ENCODE results near the gene PSMF1. TPM values are rescaled to one million over a fixed set of nuclear protein-coding genes. Genes with fewer than 3 reads are reported as not detected.

Gene PSMF1
- total RNA-seq, 1 experiment from 2014 or later: 90.8 TPM

GRCh38 chr20:1177680-1178079 is 59.3 kb downstream of the PSMF1 start:
- Histone ChIP-seq H3K4me1 (ENCODE audit: insufficient read depth, low read length) (0 out of 2 replicates have a peak, but pooled peaks cover 3% of the 10 kb centered on the region), H4K5ac (ENCODE audit: insufficient read length, low read depth, low read length) (no peak overlapping the region), H3K18ac (ENCODE audit: insufficient read length, low read depth, low read length) (no peak overlapping the region), H4K20me1 (ENCODE audit: control insufficient read depth, insufficient read depth, insufficient read length) (no peaks in the 10 kb centered on the region), H3K79me2 (ENCODE audit: insufficient read depth, low read length) (no peaks in the 10 kb centered on the region), H3K23me2 (ENCODE audit: insufficient read length, low read depth, low read length, poor library complexity, severe bottlenecking) (no peaks in the 10 kb centered on the region), H3K27me3 (ENCODE audit: insufficient read depth, low read length) (no peaks in the 10 kb centered on the region), H3T11ph (ENCODE audit: low read length) (no peak overlapping the region), H4K91ac (ENCODE audit: insufficient read length, low read depth, low read length) (no peak overlapping the region), H2BK5ac (ENCODE audit: insufficient read length, low read length) (no peak overlapping the region), H2AK5ac (ENCODE audit: insufficient read length, low read length) (no peak overlapping the region), H2BK20ac (ENCODE audit: low read depth, low read length, poor library complexity, severe bottlenecking) (no peak overlapping the region), H3K79me1 (ENCODE audit: insufficient read depth, low read depth, low read length, poor library complexity, severe bottlenecking) (no peaks in the 10 kb centered on the region), H3K27ac (ENCODE audit: insufficient read length, low read depth, low read length) (no peak overlapping the region), H3K4me2 (ENCODE audit: insufficient read depth, insufficient read length, low read length) (no peak overlapping the region), H3K9ac (ENCODE audit: extremely low read depth, insufficient read length, low read length) (no peak overlapping the region), H3K4ac (ENCODE audit: low read depth, low read length) (no peak overlapping the region), H3K56ac (ENCODE audit: insufficient read length, low read depth, low read length) (no peak overlapping the region), H3K14ac (ENCODE audit: insufficient read depth, low read length) (no peak overlapping the region), H2AFZ (ENCODE audit: low read length) (no peak overlapping the region), H4K8ac (replicated peaks; ENCODE audit: insufficient read length, low read depth, low read length) (no peak overlapping the region), H3K23ac (ENCODE audit: insufficient read length, low read depth, low read length) (no peak overlapping the region), H2BK12ac (ENCODE audit: insufficient read length, low read depth, low read length) (no peak overlapping the region), H2BK120ac (ENCODE audit: low read depth, low read length, poor library complexity, severe bottlenecking) (no peak overlapping the region), H2BK15ac (ENCODE audit: low read depth, low read length) (no peak overlapping the region), H3K9me3 (ENCODE audit: control insufficient read depth, low read depth, low read length) (no peaks in the 10 kb centered on the region)
- Mint-ChIP-seq H3K36me3 (ENCODE audit: insufficient read depth in 1 of 3, low read depth in 3 of 3) (peaks cover 1 to 18% (median 4%) of the 10 kb centered on the region in 3 experiments; a peak in 5 of 7 replicates), H3K4me1 (peaks cover 7 to 14% of the 10 kb centered on the region in 2 experiments), H3K27ac (peak overlapping the region in 1 of 3 experiments; percentile 42; a peak in 1 of 7 replicates), H3K9me3 (no peaks in the 10 kb centered on the region; a peak in 1 of 5 replicates), H3K4me3 (no peak overlapping the region), H3K27me3 (ENCODE audit: low read depth) (peaks cover 14% of the 10 kb centered on the region)
- peak; percentile 53; the same call in 2 of the 3 replicates for TF ChIP-seq CTCF (conservative IDR thresholded peaks at IDR 0.05)
- WGBS (ENCODE audit: extremely low coverage, insufficient read length, low lambda C conversion rate): no CpG with 5 or more reads among the region's 5 CpGs
- DNase-seq: peak; percentile 80
